Spleen (tissue), 11 donors: ENCODE data around the gene XRCC3. TPM values are rescaled to one million over a fixed set of nuclear protein-coding genes. Genes with fewer than 3 reads are reported as not detected.

ENCODE experiments used
- DNase-seq: peaks from one replicate; pipeline ENCODE4 v3.0.0-alpha.2; 2020
- H3K27ac ChIP-seq, 8 donors: fragments of 200-600 bp; sonication (generic) in 7 of 8; 1 replicate in 4 of 8; 2 replicates in 4 of 8; pipeline versions ENCODE4 v1.5.0 to v1.8.0; 2016 to 2021; ENCODE audit warnings: inconsistent platforms in 4 of 8, mild to moderate bottlenecking in 4 of 8, moderate library complexity in 1 of 8
- H3K27me3 ChIP-seq, 7 donors: fragments of 200-600 bp; sonication (generic) in 6 of 7; replicated peaks in 1 of 7; 1 replicate in 4 of 7; 2 replicates in 3 of 7; pipeline versions ENCODE4 v1.5.0 to v1.8.0; 2016 to 2021; ENCODE audit warnings: inconsistent platforms in 3 of 7, mild to moderate bottlenecking in 1 of 7
- H3K36me3 ChIP-seq, 6 donors: fragments of 200-600 bp; sonication (generic) in 5 of 6; 1 replicate in 4 of 6; 2 replicates in 2 of 6; pipeline versions ENCODE4 v1.5.0 to v1.8.0; 2016 to 2021; ENCODE audit warnings: inconsistent platforms in 2 of 6
- H3K4me1 ChIP-seq, 6 donors: fragments of 200-600 bp; sonication (generic) in 5 of 6; 1 replicate in 3 of 6; 2 replicates in 3 of 6; pipeline versions ENCODE4 v1.5.0 to v1.8.0; 2016 to 2021; ENCODE audit warnings: inconsistent platforms in 3 of 6
- H3K4me3 ChIP-seq, 8 donors: fragments of 200-600 bp; sonication (generic) in 7 of 8; 1 replicate in 4 of 8; 2 replicates in 4 of 8; pipeline versions ENCODE4 v1.5.0 to v1.8.0; 2016 to 2021; ENCODE audit warnings: inconsistent platforms in 4 of 8, mild to moderate bottlenecking in 4 of 8, moderate library complexity in 2 of 8
- H3K9me3 ChIP-seq, 8 donors: fragments of 200-600 bp; sonication (generic) in 7 of 8; 1 replicate in 4 of 8; 2 replicates in 4 of 8; pipeline versions ENCODE4 v1.5.0 to v1.8.0; 2016 to 2021; ENCODE audit warnings: inconsistent platforms in 4 of 8
- POLR2A ChIP-seq, 3 donors: fragments of 450-650 bp; IDR thresholded peaks; one replicate each; pipeline ENCODE4 v1.5.1; 2017; ENCODE audit warnings: antibody characterized with exemption in 3 of 3, mild to moderate bottlenecking in 1 of 3
- POLR2AphosphoS5 ChIP-seq, 3 donors: sonication (generic); formaldehyde crosslinking; IDR thresholded peaks; one replicate each; pipeline ENCODE4 v1.5.1; 2017; ENCODE audit warnings: antibody characterized with exemption in 3 of 3
- WGBS, 5 donors: extraction: QIAGEN DNeasy Blood & Tissue Kit in 3 of 5; methylation state at CpG; one replicate each; pipeline versions ENCODE4 v1.1.5 to v1.1.7; 2013 to 2018; 5-methylcytosine and 5-hydroxymethylcytosine counted together
- intact Hi-C: fragments of 100-400 bp; cut with DNase I; formaldehyde crosslinking; loops from one replicate; pipeline ENCODE4 v1.15.0; 2023; ENCODE audit warnings: low total_unique reads
- polyA plus RNA-seq, 3 donors: library from polyadenylated mRNA; stranded (reverse); fragments of 200-250 nt; gene quantifications; one replicate each; pipeline ENCODE4 v1.2.1, GENCODE V29; 2013
- small RNA-seq, 4 donors: library from RNA; depleted of rRNA; stranded (forward); fragments of <200 nt; gene quantifications; one replicate each; pipeline ENCODE3, GENCODE V24; 2016
- total RNA-seq, 7 donors: library from RNA; depleted of rRNA in 3 of 7; stranded (reverse); fragments of >200 nt in 3 of 7; fragmentation: NEBNext Ultra II Directional in 4 of 7; extraction: Animal tissue kit (Norgen Biotek cat#: 25700) in 4 of 7; gene quantifications; one replicate each; pipeline versions ENCODE4 v1.1.0 to v1.2.1, GENCODE V29; 2016 to 2021
- TF ChIP-seq, protein P1 (sequence below), 11 experiments: fragments of 200-600 bp in 7 of 11; fragments of 450-650 bp in 4 of 11; sonication (generic) in 4 of 11; IDR thresholded peaks in 8 of 11; conservative IDR thresholded peaks in 3 of 11; 1 replicate in 7 of 11; 2 replicates in 4 of 11; pipeline versions ENCODE4 v1.4.0 to v1.8.0; 2016 to 2021; ENCODE audit warnings: antibody characterized with exemption in 11 of 11, inconsistent platforms in 4 of 11, mild to moderate bottlenecking in 1 of 11
- donor health status: healthy with polysubstance abuse.
- donor health status: DM: no; HTN: no; CAD: no; lungs with moderate emphysema.
- donor health status: DM: no; HTN: no; CAD: no.
- donor health status: Bipolar disorder and iron deficiency.
- donor health status: healthy.
- donor health status: DM: no; HTN: no; CAD: no.
- donor health status: DM: yes; HTN: yes; CAD: no.

XRCC3 gene
- total and polyA plus RNA-seq, 10 donors = 5.9 to 20.4 (median 14.3) TPM

DNA sequence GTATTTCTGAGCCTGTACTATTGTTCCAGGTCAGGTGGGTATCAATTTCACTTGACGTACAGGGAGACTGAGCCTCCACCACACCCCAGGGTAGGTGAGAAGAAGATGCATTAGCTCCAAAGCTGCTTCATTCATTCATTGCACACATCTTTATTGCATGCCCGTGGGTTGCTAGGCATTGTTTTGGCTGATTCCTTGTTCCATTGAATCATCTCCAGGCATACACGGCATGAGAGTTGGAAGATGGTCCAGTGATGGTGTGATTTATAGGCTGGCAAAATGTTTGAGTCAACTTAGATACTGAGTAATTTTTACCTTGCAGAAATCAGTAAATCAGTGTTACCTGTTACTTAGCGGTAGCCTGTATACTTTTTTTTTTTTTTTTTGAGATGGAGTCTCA lies 65.0 kb downstream of the XRCC3 start:
- H3K27ac ChIP-seq = no peak overlapping the region
- WGBS, 5 donors = 89 to 97% (median 90%) methylated on average over 4 of the region's 4 CpGs
- intact Hi-C loops = no loop called here
- H3K4me3 ChIP-seq = no peak overlapping the region
- H3K27me3 ChIP-seq = no peaks in the 10 kb centered on the region
- peaks cover 0 to 43% (median 18%) of the 10 kb centered on the region in 6 donors for H3K36me3 ChIP-seq
- H3K4me1 ChIP-seq = peaks cover 18 to 92% (median 57%) of the 10 kb centered on the region in 6 donors
- no peaks in the 10 kb centered on the region for H3K9me3 ChIP-seq
- TF ChIP-seq, protein P1, sequence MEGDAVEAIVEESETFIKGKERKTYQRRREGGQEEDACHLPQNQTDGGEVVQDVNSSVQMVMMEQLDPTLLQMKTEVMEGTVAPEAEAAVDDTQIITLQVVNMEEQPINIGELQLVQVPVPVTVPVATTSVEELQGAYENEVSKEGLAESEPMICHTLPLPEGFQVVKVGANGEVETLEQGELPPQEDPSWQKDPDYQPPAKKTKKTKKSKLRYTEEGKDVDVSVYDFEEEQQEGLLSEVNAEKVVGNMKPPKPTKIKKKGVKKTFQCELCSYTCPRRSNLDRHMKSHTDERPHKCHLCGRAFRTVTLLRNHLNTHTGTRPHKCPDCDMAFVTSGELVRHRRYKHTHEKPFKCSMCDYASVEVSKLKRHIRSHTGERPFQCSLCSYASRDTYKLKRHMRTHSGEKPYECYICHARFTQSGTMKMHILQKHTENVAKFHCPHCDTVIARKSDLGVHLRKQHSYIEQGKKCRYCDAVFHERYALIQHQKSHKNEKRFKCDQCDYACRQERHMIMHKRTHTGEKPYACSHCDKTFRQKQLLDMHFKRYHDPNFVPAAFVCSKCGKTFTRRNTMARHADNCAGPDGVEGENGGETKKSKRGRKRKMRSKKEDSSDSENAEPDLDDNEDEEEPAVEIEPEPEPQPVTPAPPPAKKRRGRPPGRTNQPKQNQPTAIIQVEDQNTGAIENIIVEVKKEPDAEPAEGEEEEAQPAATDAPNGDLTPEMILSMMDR (IDR thresholded peaks at IDR 0.05 in 8 of 11, conservative IDR thresholded peaks at IDR 0.05 in 3 of 11) = no peak
- TF ChIP-seq POLR2AphosphoS5 (IDR thresholded peaks at IDR 0.05) (no peak), POLR2A (IDR thresholded peaks at IDR 0.05) (no peak)
- DNase-seq = no peak

DNA sequence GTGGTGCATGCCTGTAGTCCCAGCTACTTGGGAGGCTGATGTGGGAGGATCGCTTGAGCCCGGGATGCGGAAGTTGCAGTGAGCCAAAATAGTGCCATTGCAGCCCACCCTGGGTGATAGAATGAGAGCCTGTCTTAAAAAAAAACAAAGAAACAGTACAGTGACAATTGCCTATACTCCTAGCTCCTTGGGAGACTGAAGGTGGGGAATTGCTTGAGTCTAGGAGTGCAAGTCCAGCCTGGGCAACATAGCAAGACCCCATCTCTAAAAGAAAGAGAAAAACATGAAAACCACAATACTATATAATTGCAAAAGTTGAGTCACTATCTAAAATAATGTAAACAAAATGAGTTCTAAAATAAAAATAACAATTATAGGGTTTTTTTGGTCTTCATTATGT lies 66.2 kb downstream of the XRCC3 start:
- H3K9me3 ChIP-seq = no peaks in the 10 kb centered on the region
- DNase-seq = no peak
- H3K27ac ChIP-seq = no peak overlapping the region
- H3K36me3 ChIP-seq = peaks cover 0 to 31% (median 7%) of the 10 kb centered on the region in 6 donors
- no peak overlapping the region for H3K4me3 ChIP-seq
- no peak for TF ChIP-seq POLR2A (IDR thresholded peaks at IDR 0.05)
- TF ChIP-seq, protein P1 (IDR thresholded peaks at IDR 0.05 in 8 of 11, conservative IDR thresholded peaks at IDR 0.05 in 3 of 11) = no peak
- TF ChIP-seq POLR2AphosphoS5 (IDR thresholded peaks at IDR 0.05) = no peak
- peaks cover 14 to 92% (median 55%) of the 10 kb centered on the region in 6 donors for H3K4me1 ChIP-seq
- no peaks in the 10 kb centered on the region for H3K27me3 ChIP-seq
- intact Hi-C loops = no loop called here
- 97 to 100% (median 98%) methylated on average over 3 of the region's 3 CpGs for WGBS, 5 donors

Small RNAs within 50 kb of the gene (small RNA-seq; reads per million reads assigned to genes)
- gene RF00019 = 0 reads per million in 4 donors

Other genes starting within 250 kb of the XRCC3 start
- 10 to 100 TPM in 4 of 7 donors, 1 to 10 TPM in 3; 8.0 to 22.6 (median 10.8) TPM for gene CKB, start 192.6 kb downstream of the XRCC3 start, total RNA-seq
- gene CKB, start 192.6 kb downstream of the XRCC3 start, polyA plus RNA-seq = 10 to 100 TPM; 14.3 to 28.4 (median 20.6) TPM
- 10 to 100 TPM in 1 of 7 donors, 1 to 10 TPM in 6; 8.0 to 11.3 (median 9.5) TPM for gene TRMT61A, start 186.3 kb downstream of the XRCC3 start, total RNA-seq
- 10 to 100 TPM in 2 of 3 donors, 1 to 10 TPM in 1; 8.6 to 14.2 (median 11.1) TPM for gene TRMT61A, start 186.3 kb downstream of the XRCC3 start, polyA plus RNA-seq
- gene BAG5, start 152.8 kb downstream of the XRCC3 start, total RNA-seq = 10 to 100 TPM; 29.2 to 42.5 (median 32.5) TPM
- 10 to 100 TPM in 1 of 3 donors, 1 to 10 TPM in 2; 9.3 to 16.0 (median 9.9) TPM for gene BAG5, start 152.8 kb downstream of the XRCC3 start, polyA plus RNA-seq
- gene COA8, start 152.5 kb downstream of the XRCC3 start, total RNA-seq = 10 to 100 TPM; 15.2 to 26.0 (median 20.4) TPM
- 10 to 100 TPM; 34.1 to 39.5 (median 38.9) TPM for gene COA8, start 152.5 kb downstream of the XRCC3 start, polyA plus RNA-seq
- gene KLC1, start 86.2 kb downstream of the XRCC3 start, total RNA-seq = 100 to 1,000 TPM; 164 to 333 (median 239) TPM
- gene KLC1, start 86.2 kb downstream of the XRCC3 start, polyA plus RNA-seq = 100 to 1,000 TPM in 1 of 3 donors, 10 to 100 TPM in 2; 54.1 to 126 (median 75.9) TPM
- 10 to 100 TPM; 31.8 to 71.1 (median 47.8) TPM for gene ZFYVE21, start 359 bp upstream of the XRCC3 start, total RNA-seq
- 10 to 100 TPM; 21.8 to 51.8 (median 24.2) TPM for gene ZFYVE21, start 359 bp upstream of the XRCC3 start, polyA plus RNA-seq
- gene PPP1R13B, start 132.1 kb upstream of the XRCC3 start, total RNA-seq = 10 to 100 TPM; 23.4 to 95.3 (median 52.9) TPM
- gene PPP1R13B, start 132.1 kb upstream of the XRCC3 start, polyA plus RNA-seq = 10 to 100 TPM in 2 of 3 donors, 1 to 10 TPM in 1; 5.7 to 27.0 (median 12.7) TPM
- 10 to 100 TPM in 2 of 7 donors, 1 to 10 TPM in 5; 1.4 to 18.7 (median 8.8) TPM for gene TDRD9, start 213.0 kb upstream of the XRCC3 start, total RNA-seq
- gene TDRD9, start 213.0 kb upstream of the XRCC3 start, polyA plus RNA-seq = 1 to 10 TPM in 2 of 3 donors, under 1 TPM in 1; 0.70 to 3.8 (median 3.1) TPM
- not detected for gene RD3L, start 227.1 kb upstream of the XRCC3 start, total RNA-seq
- gene RD3L, start 227.1 kb upstream of the XRCC3 start, polyA plus RNA-seq = not detected